Mucosa of stomach (tissue), 1 donor: ENCODE results near the gene CHMP6.

Experiments used
- H3K27me3 ChIP-seq: one replicate; pipeline ENCODE4 v1.7.0; 2013; ENCODE audit warnings: mild to moderate bottlenecking, low read length; ENCODE audit not compliant: control insufficient read depth, insufficient read depth
- H3K36me3 ChIP-seq: one replicate; pipeline ENCODE4 v1.7.0; 2013; ENCODE audit warnings: low read length; ENCODE audit not compliant: control insufficient read depth, insufficient read depth
- H3K4me1 ChIP-seq: one replicate; pipeline ENCODE4 v1.7.0; 2013; ENCODE audit warnings: mild to moderate bottlenecking, low read length; ENCODE audit not compliant: control insufficient read depth, insufficient read depth
- H3K4me3 ChIP-seq: one replicate; pipeline ENCODE4 v1.7.0; 2013; ENCODE audit warnings: low read length
- H3K9ac ChIP-seq: one replicate; pipeline ENCODE4 v1.7.0; 2013; ENCODE audit warnings: mild to moderate bottlenecking, low read length, moderate library complexity
- H3K9me3 ChIP-seq: one replicate; pipeline ENCODE4 v1.7.0; 2013; ENCODE audit warnings: mild to moderate bottlenecking, low read length, moderate library complexity; ENCODE audit not compliant: control insufficient read depth
- donor health status: Pancreatic carcinoma.

Gene CHMP6

DNA sequence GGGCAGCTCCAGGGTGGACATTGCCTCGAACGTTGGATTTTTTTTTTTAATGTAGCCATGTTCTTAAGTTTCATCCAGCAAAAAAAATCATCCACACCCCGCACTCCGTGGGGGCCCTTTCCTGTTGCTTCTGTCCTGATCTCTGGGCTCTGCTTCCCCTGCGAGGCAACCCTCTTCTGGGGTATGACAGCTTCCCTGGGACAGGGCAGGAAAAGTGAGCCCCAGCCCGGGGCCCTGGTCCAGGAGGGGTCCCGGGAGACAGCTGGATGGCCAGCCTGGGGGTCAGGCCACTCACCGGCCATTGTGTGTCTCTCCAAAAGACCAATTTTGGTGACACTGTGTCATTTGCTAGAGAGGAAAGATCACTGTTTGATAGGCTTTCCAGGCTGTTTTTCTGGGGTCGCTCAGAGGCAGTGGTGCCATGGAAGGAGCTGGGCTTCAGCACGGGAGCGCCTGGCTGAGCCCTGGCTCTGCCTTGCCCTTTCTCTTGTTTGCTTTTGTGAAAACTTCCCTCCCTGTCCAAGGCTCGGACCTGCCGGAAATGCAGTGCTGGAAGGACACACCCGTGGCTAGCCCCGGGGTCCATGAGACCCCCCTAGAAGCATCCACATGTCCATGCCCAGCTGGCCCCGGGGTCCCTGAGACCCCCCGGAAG, 41.0 kb upstream of the CHMP6 start:
- Histone ChIP-seq H3K9me3 (no peaks in the 10 kb centered on the region), H3K36me3 (no peaks in the 10 kb centered on the region), H3K4me1 (no peaks in the 10 kb centered on the region), H3K9ac (no peak overlapping the region), H3K4me3 (no peak overlapping the region), H3K27me3 (no peaks in the 10 kb centered on the region)

GRCh38 chr17:80951121-80952090, 40.2 kb upstream of the CHMP6 start:
- Histone ChIP-seq H3K4me3 (no peak overlapping the region), H3K9me3 (no peaks in the 10 kb centered on the region), H3K9ac (no peak overlapping the region), H3K36me3 (no peaks in the 10 kb centered on the region), H3K4me1 (no peaks in the 10 kb centered on the region), H3K27me3 (no peaks in the 10 kb centered on the region)

GRCh38 chr17:80952291-80952690, 39.4 kb upstream of the CHMP6 start:
- H3K4me1 ChIP-seq: no peaks in the 10 kb centered on the region
- H3K9ac ChIP-seq: no peak overlapping the region
- H3K27me3 ChIP-seq: no peaks in the 10 kb centered on the region
- no peak overlapping the region for H3K4me3 ChIP-seq
- no peaks in the 10 kb centered on the region for H3K9me3 ChIP-seq
- H3K36me3 ChIP-seq: no peaks in the 10 kb centered on the region

GRCh38 chr17:80953471-80954315, 37.9 kb upstream of the CHMP6 start:
- H3K9ac ChIP-seq: no peak overlapping the region
- no peaks in the 10 kb centered on the region for H3K4me1 ChIP-seq
- H3K27me3 ChIP-seq: no peaks in the 10 kb centered on the region
- no peak overlapping the region for H3K4me3 ChIP-seq
- H3K9me3 ChIP-seq: no peaks in the 10 kb centered on the region
- H3K36me3 ChIP-seq: no peaks in the 10 kb centered on the region

DNA sequence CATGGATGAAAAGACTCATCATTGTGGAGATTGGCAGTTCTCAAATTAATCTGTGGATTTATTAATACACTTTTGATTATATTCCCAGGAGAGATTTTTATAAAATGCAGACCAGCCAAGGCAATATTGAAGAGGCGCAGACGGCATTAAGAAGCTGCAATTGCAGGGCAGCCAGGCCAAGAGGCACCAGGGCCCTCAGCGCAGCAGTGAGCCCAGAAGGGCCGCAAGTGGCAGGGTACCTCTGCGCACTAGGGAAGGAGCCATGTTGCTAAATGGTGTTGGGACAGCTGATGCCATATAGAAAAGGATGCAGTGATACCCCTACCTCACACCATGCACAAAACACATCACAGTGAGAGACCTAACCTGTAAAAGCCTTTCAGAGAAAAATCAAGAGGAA, 36.6 kb upstream of the CHMP6 start:
- Histone ChIP-seq H3K36me3 (no peaks in the 10 kb centered on the region), H3K9ac (no peak overlapping the region), H3K4me3 (no peak overlapping the region), H3K9me3 (no peaks in the 10 kb centered on the region), H3K4me1 (peaks cover 10% of the 10 kb centered on the region), H3K27me3 (no peaks in the 10 kb centered on the region)

DNA sequence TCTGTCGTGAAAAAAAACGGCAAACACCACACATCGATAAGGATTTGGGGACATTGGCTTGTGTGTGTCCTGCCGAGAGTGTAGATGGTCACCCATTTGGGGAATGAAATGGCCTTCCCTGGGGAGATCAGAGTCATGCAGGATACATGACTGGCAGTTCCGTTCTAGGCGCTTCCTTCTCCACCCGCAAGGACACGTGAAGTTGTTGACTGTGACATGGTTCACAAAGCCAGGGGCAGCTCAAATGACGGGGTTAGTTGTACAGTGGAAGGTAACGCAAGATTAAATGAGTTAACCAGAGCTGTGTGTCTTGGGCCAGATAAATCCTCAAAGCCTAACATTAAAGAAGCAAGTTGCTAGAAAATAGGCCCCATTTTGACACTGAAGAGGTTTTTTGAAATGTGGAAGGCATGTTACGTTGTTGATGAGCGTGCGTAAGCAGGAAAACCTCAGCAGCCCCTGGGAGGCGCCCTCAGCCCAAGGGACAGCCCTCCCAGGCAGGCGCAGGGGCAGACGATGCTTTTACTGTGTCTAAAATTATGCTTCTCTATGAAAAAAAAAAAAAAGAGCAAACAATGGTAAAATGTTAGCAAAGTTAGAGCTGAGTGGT, 35.9 kb upstream of the CHMP6 start:
- H3K27me3 ChIP-seq: no peaks in the 10 kb centered on the region
- no peaks in the 10 kb centered on the region for H3K36me3 ChIP-seq
- H3K9ac ChIP-seq: no peak overlapping the region
- peaks cover 14% of the 10 kb centered on the region for H3K4me1 ChIP-seq
- no peak overlapping the region for H3K4me3 ChIP-seq
- H3K9me3 ChIP-seq: no peaks in the 10 kb centered on the region

DNA sequence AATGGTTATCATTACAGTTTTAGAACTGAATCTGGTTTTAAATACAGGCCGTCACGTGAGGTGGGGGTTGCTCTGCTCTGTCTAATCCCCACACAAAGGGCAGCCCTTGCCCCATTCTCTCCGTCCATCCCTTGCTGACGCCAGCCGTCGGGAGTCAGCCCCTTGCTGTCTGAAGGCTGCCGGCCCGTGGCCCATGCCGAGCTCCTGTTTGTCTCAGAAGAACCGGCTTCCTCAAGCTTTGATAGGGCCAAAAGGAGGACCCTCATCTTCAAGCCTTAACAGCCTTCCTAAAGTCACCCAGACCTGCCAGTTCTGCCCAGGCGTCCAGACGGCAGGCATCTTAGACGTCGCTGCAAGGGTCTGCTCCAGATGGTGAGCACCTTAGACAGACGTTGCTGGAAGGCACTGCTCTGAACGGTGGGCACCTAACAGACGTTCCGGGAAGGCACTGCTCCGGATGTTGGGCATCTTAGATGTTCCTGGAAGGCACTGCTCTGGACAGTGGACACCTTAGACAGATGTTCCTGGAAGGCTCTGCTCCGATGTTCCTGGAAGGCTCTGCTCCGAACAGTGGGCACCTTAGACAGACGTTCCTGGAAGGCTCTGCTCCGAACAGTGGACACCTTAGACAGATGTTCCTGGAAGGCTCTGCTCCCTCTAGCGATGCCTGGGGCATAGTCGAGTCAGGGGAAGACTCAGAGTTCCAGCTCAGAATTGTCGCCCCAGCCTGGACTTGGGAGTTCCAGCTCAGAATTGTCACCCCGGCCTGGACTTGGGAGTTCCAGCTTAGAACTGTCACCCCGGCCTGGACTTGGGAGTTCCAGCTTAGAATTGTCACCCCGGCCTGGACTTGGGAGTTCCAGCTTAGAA, 35.1 kb upstream of the CHMP6 start:
- Histone ChIP-seq H3K4me3 (no peak overlapping the region), H3K36me3 (no peaks in the 10 kb centered on the region), H3K9ac (no peak overlapping the region), H3K27me3 (no peaks in the 10 kb centered on the region), H3K9me3 (no peaks in the 10 kb centered on the region), H3K4me1 (peaks cover 14% of the 10 kb centered on the region)

GRCh38 chr17:80957461-80957941, 34.1 kb upstream of the CHMP6 start:
- H3K36me3 ChIP-seq: no peaks in the 10 kb centered on the region
- H3K4me1 ChIP-seq: peaks cover 14% of the 10 kb centered on the region
- H3K4me3 ChIP-seq: no peak overlapping the region
- H3K27me3 ChIP-seq: no peaks in the 10 kb centered on the region
- no peaks in the 10 kb centered on the region for H3K9me3 ChIP-seq
- no peak overlapping the region for H3K9ac ChIP-seq

- H3K4me3 ChIP-seq: no peak overlapping the region
- H3K4me1 ChIP-seq: peaks cover 14% of the 10 kb centered on the region
- no peaks in the 10 kb centered on the region for H3K9me3 ChIP-seq
- no peaks in the 10 kb centered on the region for H3K36me3 ChIP-seq
- no peaks in the 10 kb centered on the region for H3K27me3 ChIP-seq
- no peak overlapping the region for H3K9ac ChIP-seq
These were observed 32.2 kb upstream of the CHMP6 start for GRCh38 chr17:80959330-80960036.

DNA sequence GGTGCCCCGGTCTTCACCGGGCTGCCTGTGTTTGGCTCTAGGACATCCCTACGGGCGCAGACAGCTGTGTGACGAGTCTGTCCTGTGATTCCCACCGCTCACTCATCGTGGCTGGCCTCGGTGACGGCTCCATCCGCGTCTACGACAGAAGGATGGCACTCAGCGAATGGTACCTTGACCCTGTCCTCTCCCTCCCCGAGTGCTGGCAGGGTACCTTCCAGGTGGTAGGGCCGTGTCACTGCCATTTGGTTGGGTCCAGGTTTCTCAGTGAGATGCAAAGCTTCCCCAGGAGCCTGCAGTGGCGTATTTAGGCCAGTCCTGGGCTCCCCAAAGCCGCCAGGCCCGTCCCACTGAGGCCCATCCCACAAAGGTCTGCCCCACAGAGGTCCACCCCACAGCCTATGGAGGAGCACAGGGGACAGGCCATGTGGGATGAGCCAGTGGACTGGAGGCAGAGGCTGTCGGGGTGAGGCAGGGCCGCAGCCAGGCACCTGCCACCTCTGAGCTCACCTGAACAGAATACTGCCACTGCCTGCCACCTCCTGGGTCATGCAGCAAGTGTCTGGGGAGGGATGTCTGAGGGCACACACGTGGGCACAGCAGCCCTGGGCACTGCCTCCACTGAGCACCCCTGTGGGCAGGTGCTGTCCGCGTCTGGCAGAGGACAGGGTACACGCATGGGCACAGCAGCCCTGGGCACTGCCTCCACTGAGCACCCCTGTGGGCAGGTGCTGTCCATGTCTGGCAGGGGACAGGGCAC, 31.4 kb upstream of the CHMP6 start:
- no peaks in the 10 kb centered on the region for H3K9me3 ChIP-seq
- H3K4me1 ChIP-seq: peaks cover 14% of the 10 kb centered on the region
- no peak overlapping the region for H3K4me3 ChIP-seq
- H3K9ac ChIP-seq: no peak overlapping the region
- H3K36me3 ChIP-seq: no peaks in the 10 kb centered on the region
- H3K27me3 ChIP-seq: no peaks in the 10 kb centered on the region
